Activated B cell treated with CpG ODN at 0.5 μM for 24 hours (primary cell): ENCODE measurements around the gene HTR4. TPM values are rescaled to one million over a fixed set of nuclear protein-coding genes. Genes with fewer than 3 reads are reported as not detected.

Source experiments
- ATAC-seq: fragments of 200-7000 bp; cut with Tn5 transposase; one replicate; pipeline ENCODE4 v1.10.0; 2021; ENCODE audit warnings: low read depth, mild to moderate bottlenecking, moderate library complexity
- CTCF ChIA-PET: fragments of 350-600 bp; sonication (Branson Sonifier 250); formaldehyde crosslinking; loops from one replicate; lab custom pipeline; 2021; ENCODE audit warnings: antibody characterized with exemption; lab: Charles Lee
- POLR2A ChIA-PET: fragments of 350-600 bp; sonication (Branson Sonifier 250); formaldehyde crosslinking; loops from one replicate; lab custom pipeline; 2021; ENCODE audit warnings: antibody characterized with exemption; lab: Charles Lee
- DNase-seq: peaks from one replicate; pipeline ENCODE4 v3.0.0; 2022
- H3K27ac Mint-ChIP-seq: one replicate; pipeline ENCODE4 v1.8.0; 2020; ENCODE audit warnings: mixed read lengths
- H3K27me3 Mint-ChIP-seq: one replicate; pipeline ENCODE4 v1.8.0; 2021; ENCODE audit warnings: mixed read lengths
- H3K36me3 Mint-ChIP-seq: one replicate; pipeline ENCODE4 v1.8.0; 2021; ENCODE audit warnings: low read depth, mixed read lengths
- H3K4me1 Mint-ChIP-seq: one replicate; pipeline ENCODE4 v1.8.0; 2021; ENCODE audit warnings: mixed read lengths
- H3K4me3 Mint-ChIP-seq: one replicate; pipeline ENCODE4 v1.8.0; 2020; ENCODE audit warnings: mild to moderate bottlenecking, mixed read lengths
- H3K9me3 Mint-ChIP-seq: one replicate; pipeline ENCODE4 v1.8.0; 2020; ENCODE audit warnings: mixed read lengths
- CTCF ChIP-seq: fragments of 200-600 bp; IDR thresholded peaks from one replicate; pipeline ENCODE4 v1.8.0; 2022; ENCODE audit warnings: antibody characterized with exemption, mild to moderate bottlenecking
- intact Hi-C: fragments of 100-400 bp; cut with micrococcal nuclease; formaldehyde crosslinking; loops from one replicate; pipeline ENCODE4 v1.15.1; 2024
- total RNA-seq: library from RNA; stranded (reverse); gene quantifications from 2 replicates; pipeline ENCODE4 v1.2.3, GENCODE V29; 2022

Gene HTR4
- total RNA-seq, 1 donor from 2014 or later, result not detected

GRCh38 chr5:148443241-148443640 lies 211.1 kb downstream of the HTR4 start:
- Mint-ChIP-seq H3K4me1 (no peaks in the 10 kb centered on the region), H3K36me3 (peaks cover 53% of the 10 kb centered on the region)
- intact Hi-C loops, result loop anchor here (10.0 kb wide), 1 partner anchor 1122 kb away; no protein-coding TSS in a partner anchor

GRCh38 chr5:148438933-148439332 lies 215.4 kb downstream of the HTR4 start:
- POLR2A ChIA-PET, result no interaction called here
- Mint-ChIP-seq H3K4me3 (no peak overlapping the region), H3K36me3 (peaks cover 78% of the 10 kb centered on the region), H3K4me1 (no peaks in the 10 kb centered on the region), H3K27me3 (no peaks in the 10 kb centered on the region), H3K9me3 (no peaks in the 10 kb centered on the region), H3K27ac (no peak overlapping the region)
- ATAC-seq (no peak), DNase-seq (no peak)
- no peak for TF ChIP-seq CTCF
- CTCF ChIA-PET, result no interaction called here
- intact Hi-C loops, result no loop called here

More at GRCh38 chr5:148443241-148443640, 211.1 kb downstream of the HTR4 start:
- H3K27ac Mint-ChIP-seq, result no peak overlapping the region
- DNase-seq (no peak), ATAC-seq (no peak)
- ChIA-PET POLR2A (no interaction called here), CTCF (interaction anchor here (0.9 to 3.5 kb wide), 7 partner anchors 9 to 671 kb away, joined by 3 to 30 read pairs (median 5); no protein-coding TSS in a partner anchor)
- TF ChIP-seq CTCF, result no peak
- H3K4me3 Mint-ChIP-seq, result no peak overlapping the region
- no peaks in the 10 kb centered on the region for H3K9me3 Mint-ChIP-seq
- H3K27me3 Mint-ChIP-seq, result no peaks in the 10 kb centered on the region

- DNase-seq (no peak), ATAC-seq (no peak)
- intact Hi-C loops, result no loop called here
- no peaks in the 10 kb centered on the region for H3K9me3 Mint-ChIP-seq
- H3K36me3 Mint-ChIP-seq, result peaks cover 81% of the 10 kb centered on the region
- TF ChIP-seq CTCF, result no peak
- no peak overlapping the region for H3K4me3 Mint-ChIP-seq
- H3K4me1 Mint-ChIP-seq, result no peaks in the 10 kb centered on the region
- H3K27ac Mint-ChIP-seq, result no peak overlapping the region
- CTCF ChIA-PET, result no interaction called here
- POLR2A ChIA-PET, result no interaction called here
- no peaks in the 10 kb centered on the region for H3K27me3 Mint-ChIP-seq
Observed at GRCh38 chr5:148437249-148437648, 217.1 kb downstream of the HTR4 start.

GRCh38 chr5:148436029-148436428 lies 218.3 kb downstream of the HTR4 start:
- H3K27ac Mint-ChIP-seq, result no peak overlapping the region
- H3K27me3 Mint-ChIP-seq, result no peaks in the 10 kb centered on the region
- H3K9me3 Mint-ChIP-seq, result no peaks in the 10 kb centered on the region
- POLR2A ChIA-PET, result no interaction called here
- intact Hi-C loops, result no loop called here
- DNase-seq, result no peak
- peaks cover 82% of the 10 kb centered on the region for H3K36me3 Mint-ChIP-seq
- no peak overlapping the region for H3K4me3 Mint-ChIP-seq
- no peak for TF ChIP-seq CTCF
- CTCF ChIA-PET, result no interaction called here
- no peaks in the 10 kb centered on the region for H3K4me1 Mint-ChIP-seq
- ATAC-seq, result no peak

GRCh38 chr5:148433826-148434225 lies 220.5 kb downstream of the HTR4 start:
- intact Hi-C loops, result no loop called here
- POLR2A ChIA-PET, result no interaction called here
- no peaks in the 10 kb centered on the region for H3K9me3 Mint-ChIP-seq
- TF ChIP-seq CTCF, result no peak
- ATAC-seq, result no peak
- no peaks in the 10 kb centered on the region for H3K27me3 Mint-ChIP-seq
- H3K27ac Mint-ChIP-seq, result no peak overlapping the region
- H3K36me3 Mint-ChIP-seq, result peaks cover 71% of the 10 kb centered on the region
- DNase-seq, result no peak
- H3K4me1 Mint-ChIP-seq, result no peaks in the 10 kb centered on the region
- CTCF ChIA-PET, result no interaction called here
- no peak overlapping the region for H3K4me3 Mint-ChIP-seq

Other genes starting within 250 kb of the HTR4 start
- gene ADRB2, start 172.1 kb upstream of the HTR4 start, total RNA-seq, result 3.2 TPM in 2 replicates